K562 (cell line): ENCODE data around the gene RASGRP2. TPM values are rescaled to one million over a fixed set of nuclear protein-coding genes. Genes with fewer than 3 reads are reported as not detected.
A peak's percentile ranks its signal among the peaks of the same experiment; 100 is the strongest.

Experiments used
- ATF7 ChIP-seq: fragments of 450-650 bp; IDR thresholded peaks from 2 replicates; pipeline ENCODE4 v1.7.1; 2014; ENCODE audit warnings: mild to moderate bottlenecking, moderate library complexity
- GABPA ChIP-seq: fragments of 200-800 bp; sonication (Bioruptor generic); conservative IDR thresholded peaks from 2 replicates; pipeline ENCODE4 v1.6.1; 2016; ENCODE audit warnings: low read depth, missing genetic modification characterization, missing compliant biosample characterization
- HDAC6 ChIP-seq: IDR thresholded peaks from 2 replicates; pipeline ENCODE4 v1.6.1; 2012; ENCODE audit warnings: low read depth, mild to moderate bottlenecking, control low read depth, inconsistent platforms, low read length, moderate library complexity
- IFI16 ChIP-seq: fragments of 250-450 bp; sonication (Bioruptor Pico); IDR thresholded peaks from 2 replicates; pipeline ENCODE4 v2.1.2; 2022; ENCODE audit warnings: mild to moderate bottlenecking, inconsistent platforms
- KAT2B ChIP-seq: IDR thresholded peaks from one replicate; pipeline ENCODE4 v1.6.1; 2012; ENCODE audit warnings: low read depth, mild to moderate bottlenecking, control low read depth, inconsistent platforms, low read length, moderate library complexity
- KLF13 ChIP-seq: fragments of 450-650 bp; IDR thresholded peaks from 2 replicates; pipeline ENCODE4 v1.6.1; 2016; ENCODE audit warnings: missing genetic modification characterization, low read depth, mild to moderate bottlenecking, missing compliant biosample characterization, moderate library complexity, borderline replicate concordance
- MYNN ChIP-seq, 2 experiments: sonication (generic); formaldehyde crosslinking in 1 of 2; IDR thresholded peaks; 2 replicates each; pipeline versions ENCODE4 v1.5.0 to v1.6.1; 2016 to 2020; ENCODE audit warnings: antibody characterized with exemption in 1 of 2, missing genetic modification reagents in 1 of 2
- PTRF ChIP-seq: fragments of 450-650 bp; IDR thresholded peaks from 2 replicates; pipeline ENCODE4 v1.6.1; 2016; ENCODE audit warnings: mild to moderate bottlenecking, missing genetic modification characterization, missing compliant biosample characterization
- RNF2 ChIP-seq: sonication (generic); IDR thresholded peaks from 2 replicates; pipeline ENCODE4 v1.6.1; 2016
- SAFB2 ChIP-seq: fragments of 200-400 bp; formaldehyde crosslinking; IDR thresholded peaks from 2 replicates; pipeline ENCODE4 v1.6.1; 2018; ENCODE audit warnings: borderline replicate concordance, low read length, low read depth, moderate library complexity; ENCODE audit not compliant: severe bottlenecking
- SIRT6 ChIP-seq: IDR thresholded peaks from one replicate; pipeline ENCODE4 v1.6.1; 2012; ENCODE audit warnings: low read depth, mild to moderate bottlenecking, control low read depth, inconsistent platforms, low read length, moderate library complexity
- ZBTB17 ChIP-seq: fragments of 450-650 bp; formaldehyde crosslinking; IDR thresholded peaks from 2 replicates; pipeline ENCODE4 v1.4.0; 2020; ENCODE audit warnings: mild to moderate bottlenecking
- polyA plus RNA-seq, 8 experiments: library from polyadenylated mRNA; depleted of rRNA in 4 of 8; stranded (reverse) in 5 of 8; unstranded in 3 of 8; fragments of >200 nt; fragmentation: Nextera tagmentation in 2 of 8; fragmentation: Illumina TruSeq in 1 of 8; extraction: Ambion mirVana in 2 of 8; extraction: Trizol in 1 of 8; gene quantifications; 2 replicates each; pipeline versions ENCODE4 v1.2.1 to v1.2.3, GENCODE V29; 2011 to 2014; ENCODE audit warnings: inconsistent platforms in 1 of 8, missing spikeins in 1 of 8
- total RNA-seq, 7 experiments: library from RNA; depleted of rRNA in 6 of 7; stranded (reverse); fragments of >200 nt in 6 of 7; fragmentation: Illumina TruSeq in 2 of 7; extraction: Trizol in 2 of 7; gene quantifications; 2 replicates each; pipeline versions ENCODE4 v1.2.1 to v1.2.3, GENCODE V29; 2011 to 2021; ENCODE audit warnings: low replicate concordance in 1 of 7
- TF ChIP-seq, protein P1 (sequence below): fragments of 250-450 bp; sonication (Bioruptor Pico); IDR thresholded peaks from 2 replicates; pipeline ENCODE4 v1.8.0; 2022; ENCODE audit warnings: inconsistent platforms
- TF ChIP-seq, protein P2 (sequence below): fragments of 450-650 bp; IDR thresholded peaks from 2 replicates; pipeline ENCODE4 v1.6.1; 2016; ENCODE audit warnings: borderline replicate concordance
- TF ChIP-seq, protein P3 (sequence below): fragments of 450-650 bp; formaldehyde crosslinking; IDR thresholded peaks from 2 replicates; pipeline ENCODE4 v1.4.0; 2022; ENCODE audit warnings: missing genetic modification characterization
- TF ChIP-seq, protein P4 (sequence below): fragments of 450-650 bp; conservative IDR thresholded peaks from 2 replicates; pipeline ENCODE4 v1.6.1; 2016; ENCODE audit warnings: missing genetic modification characterization, low read depth, mild to moderate bottlenecking, control low read depth, missing compliant biosample characterization
- TF ChIP-seq, protein P5 (sequence below): fragments of 450-650 bp; IDR thresholded peaks from 2 replicates; pipeline ENCODE4 v1.7.1; 2018; ENCODE audit warnings: mild to moderate bottlenecking, low read depth; ENCODE audit not compliant: partially characterized antibody

Gene RASGRP2
- total and polyA plus RNA-seq, 9 of the 15 experiments (the other 6 are each of a cell fraction or from before 2014, with no cell fraction given), result 0.87 to 22.7 (median 5.5) TPM

DNA sequence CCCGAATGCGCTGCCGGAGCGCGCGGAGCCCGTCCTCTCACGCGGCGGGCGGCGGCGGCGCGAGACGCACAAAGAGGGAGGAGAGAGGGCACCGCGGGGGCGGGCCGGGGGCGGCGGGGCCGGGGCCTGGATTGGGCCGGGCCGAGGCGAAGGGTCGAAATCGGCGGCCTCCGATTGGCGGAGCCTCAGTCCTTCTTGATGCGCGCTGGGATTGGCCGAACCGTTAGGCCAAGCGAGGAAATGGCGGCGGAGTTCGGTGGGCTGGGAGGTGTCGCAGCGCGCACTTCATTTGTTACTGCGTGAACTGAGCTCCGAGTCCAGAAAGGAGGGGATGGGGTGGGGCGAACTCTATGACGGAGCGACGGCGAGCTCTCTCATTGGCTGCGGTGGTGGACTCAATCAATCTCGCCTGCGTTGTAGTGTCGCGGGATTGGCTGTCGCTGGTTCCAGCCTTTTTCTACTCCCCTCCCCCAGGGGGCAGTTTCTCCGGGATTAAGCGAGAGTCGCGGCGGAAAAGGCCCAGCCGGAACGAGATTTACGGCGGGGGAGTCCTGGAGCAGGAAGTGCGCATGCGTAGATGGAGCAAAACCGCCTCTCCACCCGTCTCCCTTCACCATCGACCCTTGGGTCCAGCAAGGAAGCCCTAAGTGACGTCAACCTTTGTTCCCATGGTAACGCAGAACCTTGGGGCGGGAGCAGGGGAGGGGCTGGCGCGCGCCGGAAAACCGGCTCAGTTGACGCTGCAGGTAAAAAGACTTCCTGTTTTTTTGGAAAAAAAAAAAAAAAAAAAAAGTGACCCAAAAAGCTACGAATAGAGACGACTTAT is 34.7 kb upstream of the RASGRP2 start, which contains the start of gene SF1 (continued):
- TF ChIP-seq, protein P1, sequence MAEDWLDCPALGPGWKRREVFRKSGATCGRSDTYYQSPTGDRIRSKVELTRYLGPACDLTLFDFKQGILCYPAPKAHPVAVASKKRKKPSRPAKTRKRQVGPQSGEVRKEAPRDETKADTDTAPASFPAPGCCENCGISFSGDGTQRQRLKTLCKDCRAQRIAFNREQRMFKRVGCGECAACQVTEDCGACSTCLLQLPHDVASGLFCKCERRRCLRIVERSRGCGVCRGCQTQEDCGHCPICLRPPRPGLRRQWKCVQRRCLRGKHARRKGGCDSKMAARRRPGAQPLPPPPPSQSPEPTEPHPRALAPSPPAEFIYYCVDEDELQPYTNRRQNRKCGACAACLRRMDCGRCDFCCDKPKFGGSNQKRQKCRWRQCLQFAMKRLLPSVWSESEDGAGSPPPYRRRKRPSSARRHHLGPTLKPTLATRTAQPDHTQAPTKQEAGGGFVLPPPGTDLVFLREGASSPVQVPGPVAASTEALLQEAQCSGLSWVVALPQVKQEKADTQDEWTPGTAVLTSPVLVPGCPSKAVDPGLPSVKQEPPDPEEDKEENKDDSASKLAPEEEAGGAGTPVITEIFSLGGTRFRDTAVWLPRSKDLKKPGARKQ (CRISPR knock-in tag), result no peak
- TF ChIP-seq SIRT6 (no peak), HDAC6 (no peak), PTRF (tag) (no peak), SAFB2 (no peak), RNF2 (peak; percentile 51; the same call in 1 of the 2 replicates), IFI16 (CRISPR knock-in tag) (no peak), ZBTB17 (no peak), ATF7 (peak; percentile 98), KAT2B (peak; percentile 59), KLF13 (no peak), MYNN (IDR thresholded peaks at IDR 0.05) (no peak; the same call in 1 of the 2 replicates), MYNN (CRISPR knock-in tag; IDR thresholded peaks at IDR 0.05) (no peak), GABPA (tag) (peak; percentile 90)
- TF ChIP-seq, protein P2, sequence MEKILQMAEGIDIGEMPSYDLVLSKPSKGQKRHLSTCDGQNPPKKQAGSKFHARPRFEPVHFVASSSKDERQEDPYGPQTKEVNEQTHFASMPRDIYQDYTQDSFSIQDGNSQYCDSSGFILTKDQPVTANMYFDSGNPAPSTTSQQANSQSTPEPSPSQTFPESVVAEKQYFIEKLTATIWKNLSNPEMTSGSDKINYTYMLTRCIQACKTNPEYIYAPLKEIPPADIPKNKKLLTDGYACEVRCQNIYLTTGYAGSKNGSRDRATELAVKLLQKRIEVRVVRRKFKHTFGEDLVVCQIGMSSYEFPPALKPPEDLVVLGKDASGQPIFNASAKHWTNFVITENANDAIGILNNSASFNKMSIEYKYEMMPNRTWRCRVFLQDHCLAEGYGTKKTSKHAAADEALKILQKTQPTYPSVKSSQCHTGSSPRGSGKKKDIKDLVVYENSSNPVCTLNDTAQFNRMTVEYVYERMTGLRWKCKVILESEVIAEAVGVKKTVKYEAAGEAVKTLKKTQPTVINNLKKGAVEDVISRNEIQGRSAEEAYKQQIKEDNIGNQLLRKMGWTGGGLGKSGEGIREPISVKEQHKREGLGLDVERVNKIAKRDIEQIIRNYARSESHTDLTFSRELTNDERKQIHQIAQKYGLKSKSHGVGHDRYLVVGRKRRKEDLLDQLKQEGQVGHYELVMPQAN, result 0 out of 2 replicates have a peak, but pooled peaks have one; percentile 9
- TF ChIP-seq, protein P3, sequence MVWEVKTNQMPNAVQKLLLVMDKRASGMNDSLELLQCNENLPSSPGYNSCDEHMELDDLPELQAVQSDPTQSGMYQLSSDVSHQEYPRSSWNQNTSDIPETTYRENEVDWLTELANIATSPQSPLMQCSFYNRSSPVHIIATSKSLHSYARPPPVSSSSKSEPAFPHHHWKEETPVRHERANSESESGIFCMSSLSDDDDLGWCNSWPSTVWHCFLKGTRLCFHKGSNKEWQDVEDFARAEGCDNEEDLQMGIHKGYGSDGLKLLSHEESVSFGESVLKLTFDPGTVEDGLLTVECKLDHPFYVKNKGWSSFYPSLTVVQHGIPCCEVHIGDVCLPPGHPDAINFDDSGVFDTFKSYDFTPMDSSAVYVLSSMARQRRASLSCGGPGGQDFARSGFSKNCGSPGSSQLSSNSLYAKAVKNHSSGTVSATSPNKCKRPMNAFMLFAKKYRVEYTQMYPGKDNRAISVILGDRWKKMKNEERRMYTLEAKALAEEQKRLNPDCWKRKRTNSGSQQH (CRISPR knock-in tag), result no peak
- TF ChIP-seq, protein P4, sequence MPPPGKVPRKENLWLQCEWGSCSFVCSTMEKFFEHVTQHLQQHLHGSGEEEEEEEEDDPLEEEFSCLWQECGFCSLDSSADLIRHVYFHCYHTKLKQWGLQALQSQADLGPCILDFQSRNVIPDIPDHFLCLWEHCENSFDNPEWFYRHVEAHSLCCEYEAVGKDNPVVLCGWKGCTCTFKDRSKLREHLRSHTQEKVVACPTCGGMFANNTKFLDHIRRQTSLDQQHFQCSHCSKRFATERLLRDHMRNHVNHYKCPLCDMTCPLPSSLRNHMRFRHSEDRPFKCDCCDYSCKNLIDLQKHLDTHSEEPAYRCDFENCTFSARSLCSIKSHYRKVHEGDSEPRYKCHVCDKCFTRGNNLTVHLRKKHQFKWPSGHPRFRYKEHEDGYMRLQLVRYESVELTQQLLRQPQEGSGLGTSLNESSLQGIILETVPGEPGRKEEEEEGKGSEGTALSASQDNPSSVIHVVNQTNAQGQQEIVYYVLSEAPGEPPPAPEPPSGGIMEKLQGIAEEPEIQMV (tag), result no peak
- TF ChIP-seq, protein P5, sequence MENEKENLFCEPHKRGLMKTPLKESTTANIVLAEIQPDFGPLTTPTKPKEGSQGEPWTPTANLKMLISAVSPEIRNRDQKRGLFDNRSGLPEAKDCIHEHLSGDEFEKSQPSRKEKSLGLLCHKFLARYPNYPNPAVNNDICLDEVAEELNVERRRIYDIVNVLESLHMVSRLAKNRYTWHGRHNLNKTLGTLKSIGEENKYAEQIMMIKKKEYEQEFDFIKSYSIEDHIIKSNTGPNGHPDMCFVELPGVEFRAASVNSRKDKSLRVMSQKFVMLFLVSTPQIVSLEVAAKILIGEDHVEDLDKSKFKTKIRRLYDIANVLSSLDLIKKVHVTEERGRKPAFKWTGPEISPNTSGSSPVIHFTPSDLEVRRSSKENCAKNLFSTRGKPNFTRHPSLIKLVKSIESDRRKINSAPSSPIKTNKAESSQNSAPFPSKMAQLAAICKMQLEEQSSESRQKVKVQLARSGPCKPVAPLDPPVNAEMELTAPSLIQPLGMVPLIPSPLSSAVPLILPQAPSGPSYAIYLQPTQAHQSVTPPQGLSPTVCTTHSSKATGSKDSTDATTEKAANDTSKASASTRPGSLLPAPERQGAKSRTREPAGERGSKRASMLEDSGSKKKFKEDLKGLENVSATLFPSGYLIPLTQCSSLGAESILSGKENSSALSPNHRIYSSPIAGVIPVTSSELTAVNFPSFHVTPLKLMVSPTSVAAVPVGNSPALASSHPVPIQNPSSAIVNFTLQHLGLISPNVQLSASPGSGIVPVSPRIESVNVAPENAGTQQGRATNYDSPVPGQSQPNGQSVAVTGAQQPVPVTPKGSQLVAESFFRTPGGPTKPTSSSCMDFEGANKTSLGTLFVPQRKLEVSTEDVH, result peak; percentile 17
